Stimulated activated CD8-positive, alpha-beta memory T cell treated with anti-CD3 and anti-CD28 coated beads, Interleukin-7, amount 100 ng/mL, for 48 hours (primary cell): ENCODE results near the gene RELN.

Source experiments
- DNase-seq, 2 donors: peaks; one replicate each; pipeline ENCODE4 v3.0.0-alpha.2; 2020; ENCODE audit warnings: low read depth in 1 of 2; ENCODE audit errors: extremely low read depth in 1 of 2

RELN gene

GRCh38 chr7:103439661-103440060 is 549.8 kb downstream of the RELN start:
- DNase-seq, result no peak

DNA sequence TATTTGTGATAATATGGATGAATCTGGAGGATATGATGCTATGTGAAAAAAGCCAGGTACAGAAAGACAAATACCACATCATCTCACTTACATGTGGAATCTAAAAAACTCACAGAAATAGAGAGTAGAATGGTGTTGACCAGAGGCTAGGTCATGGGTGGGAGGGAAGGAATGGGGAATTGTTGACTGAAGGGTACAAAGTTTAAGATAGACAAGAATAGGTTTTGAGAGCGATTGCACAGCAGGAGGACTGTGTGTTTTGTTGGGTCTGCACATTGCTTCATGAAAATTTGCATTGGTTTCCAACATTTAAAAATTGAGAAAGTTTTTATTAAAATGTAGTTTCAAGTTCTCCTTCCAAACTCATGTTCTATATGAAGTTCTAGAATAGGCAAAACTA is 551.8 kb downstream of the RELN start:
- DNase-seq, result no peak

- DNase-seq, result no peak
These were observed 556.7 kb downstream of the RELN start for GRCh38 chr7:103432712-103433111.

- DNase-seq, result no peak
These were observed 564.3 kb downstream of the RELN start for GRCh38 chr7:103425177-103425576.

DNA sequence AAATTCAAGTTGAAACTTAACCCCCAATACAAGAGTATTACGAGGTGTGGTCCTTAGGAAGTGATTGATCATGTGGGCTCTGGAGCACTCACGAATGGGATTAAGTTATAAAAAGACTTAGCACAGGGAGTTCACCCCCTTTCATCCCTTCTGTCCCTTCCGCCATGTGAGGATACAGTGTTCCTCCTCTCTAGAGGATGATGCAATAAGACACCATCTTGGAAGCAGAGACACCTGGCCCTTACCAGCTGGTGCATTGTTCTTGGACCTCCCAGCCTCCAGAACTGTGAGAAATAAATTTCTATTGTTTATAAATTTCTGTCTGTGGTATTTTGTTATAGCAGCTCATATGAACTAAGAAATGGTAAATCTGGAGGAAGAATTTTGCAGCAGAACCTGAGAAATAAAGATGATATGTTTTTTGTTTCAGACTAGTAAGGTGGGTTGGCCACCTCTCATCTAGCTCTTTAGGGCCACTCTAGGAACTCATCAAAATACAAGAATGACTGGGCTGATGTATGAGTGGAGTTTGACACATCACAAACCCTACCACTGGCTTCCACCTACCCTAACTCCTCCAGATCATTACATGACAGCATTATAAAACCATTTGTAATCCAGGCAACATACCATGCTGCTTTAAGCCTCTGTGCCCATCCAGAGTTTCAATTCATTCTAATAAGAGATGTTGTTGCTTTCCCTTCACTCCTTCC is 565.8 kb downstream of the RELN start:
- DNase-seq, result no peak
